ENCODE results near the gene DGKI. TPM values are rescaled to one million over a fixed set of nuclear protein-coding genes. Genes with fewer than 3 reads are reported as not detected.

DGKI gene
- total and polyA plus RNA-seq, 2 of the 13 experiments (the other 11 are each of a cell fraction or from before 2014, with no cell fraction given), result 0.09 to 0.17 TPM

DNA sequence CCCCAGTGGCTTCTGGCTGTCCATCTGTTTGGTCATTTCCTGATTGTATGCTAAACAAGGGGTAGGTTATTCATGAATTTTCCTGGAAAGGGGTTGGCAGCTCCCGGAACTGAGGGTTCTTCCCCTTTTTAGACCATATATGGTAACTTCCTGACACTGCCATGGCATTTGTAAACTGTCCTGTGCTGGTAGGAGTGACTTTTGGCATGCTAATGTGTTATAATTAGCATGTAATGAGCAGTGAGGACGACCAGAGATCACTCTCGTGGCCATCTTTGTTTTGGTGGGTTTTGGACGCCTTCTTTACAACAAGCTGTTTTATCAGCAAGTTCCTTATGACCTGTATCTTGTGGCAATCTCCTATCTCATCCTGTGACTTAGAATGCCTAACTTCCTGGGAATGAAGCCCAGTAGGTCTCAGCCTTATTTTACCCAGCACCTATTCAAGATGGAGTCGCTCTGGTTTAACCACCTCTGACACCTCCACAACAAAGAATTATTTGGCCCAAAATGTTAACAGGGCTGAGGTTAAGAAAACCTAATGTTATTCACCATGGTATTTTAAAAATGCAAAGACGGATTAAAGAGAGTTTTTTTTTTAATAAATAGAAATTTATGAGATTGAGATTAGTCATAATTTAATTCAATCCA is 500.9 kb downstream of the DGKI start:
- H3K4me3 ChIP-seq (replicated peaks in 1 of 3; ENCODE audit: insufficient read depth in 1 of 3, low read depth in 2 of 3, low read length in 3 of 3), result no peak overlapping the region
- H3K27me3 ChIP-seq (ENCODE audit: control insufficient read depth in 1 of 2, insufficient read depth in 2 of 2, low read length in 2 of 2), result peaks cover 1 to 16% of the 10 kb centered on the region in 2 experiments; a peak in 3 of 5 replicates
- intact Hi-C loops (cut with micrococcal nuclease; ENCODE audit: unreplicated experiment) (no loop called here), in situ Hi-C loops (cut with HindIII; ENCODE audit: extremely low pct_ligation_motif_present, low pct_unique_long_range_greater_than_20kb) (no loop called here)
- no TSS peak for BruUV-seq (replicated peaks)
- H3K4me2 ChIP-seq (ENCODE audit: low read depth, low read length), result no peak overlapping the region
- TF ChIP-seq SNRNP70 (IDR thresholded peaks at IDR 0.05; ENCODE audit: low read depth, low read length), result no peak
- TF ChIP-seq, protein P1, sequence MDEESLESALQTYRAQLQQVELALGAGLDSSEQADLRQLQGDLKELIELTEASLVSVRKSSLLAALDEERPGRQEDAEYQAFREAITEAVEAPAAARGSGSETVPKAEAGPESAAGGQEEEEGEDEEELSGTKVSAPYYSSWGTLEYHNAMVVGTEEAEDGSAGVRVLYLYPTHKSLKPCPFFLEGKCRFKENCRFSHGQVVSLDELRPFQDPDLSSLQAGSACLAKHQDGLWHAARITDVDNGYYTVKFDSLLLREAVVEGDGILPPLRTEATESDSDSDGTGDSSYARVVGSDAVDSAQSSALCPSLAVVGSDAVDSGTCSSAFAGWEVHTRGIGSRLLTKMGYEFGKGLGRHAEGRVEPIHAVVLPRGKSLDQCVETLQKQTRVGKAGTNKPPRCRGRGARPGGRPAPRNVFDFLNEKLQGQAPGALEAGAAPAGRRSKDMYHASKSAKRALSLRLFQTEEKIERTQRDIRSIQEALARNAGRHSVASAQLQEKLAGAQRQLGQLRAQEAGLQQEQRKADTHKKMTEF (CRISPR knock-in tag; IDR thresholded peaks at IDR 0.05), result no peak
- TF ChIP-seq, protein P2, sequence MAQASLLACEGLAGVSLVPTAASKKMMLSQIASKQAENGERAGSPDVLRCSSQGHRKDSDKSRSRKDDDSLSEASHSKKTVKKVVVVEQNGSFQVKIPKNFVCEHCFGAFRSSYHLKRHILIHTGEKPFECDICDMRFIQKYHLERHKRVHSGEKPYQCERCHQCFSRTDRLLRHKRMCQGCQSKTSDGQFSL (CRISPR knock-in tag; IDR thresholded peaks at IDR 0.05), result no peak
- TF ChIP-seq, protein P3, sequence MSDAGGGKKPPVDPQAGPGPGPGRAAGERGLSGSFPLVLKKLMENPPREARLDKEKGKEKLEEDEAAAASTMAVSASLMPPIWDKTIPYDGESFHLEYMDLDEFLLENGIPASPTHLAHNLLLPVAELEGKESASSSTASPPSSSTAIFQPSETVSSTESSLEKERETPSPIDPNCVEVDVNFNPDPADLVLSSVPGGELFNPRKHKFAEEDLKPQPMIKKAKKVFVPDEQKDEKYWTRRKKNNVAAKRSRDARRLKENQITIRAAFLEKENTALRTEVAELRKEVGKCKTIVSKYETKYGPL (CRISPR knock-in tag; IDR thresholded peaks at IDR 0.05), result no peak
- TF ChIP-seq, protein P4, sequence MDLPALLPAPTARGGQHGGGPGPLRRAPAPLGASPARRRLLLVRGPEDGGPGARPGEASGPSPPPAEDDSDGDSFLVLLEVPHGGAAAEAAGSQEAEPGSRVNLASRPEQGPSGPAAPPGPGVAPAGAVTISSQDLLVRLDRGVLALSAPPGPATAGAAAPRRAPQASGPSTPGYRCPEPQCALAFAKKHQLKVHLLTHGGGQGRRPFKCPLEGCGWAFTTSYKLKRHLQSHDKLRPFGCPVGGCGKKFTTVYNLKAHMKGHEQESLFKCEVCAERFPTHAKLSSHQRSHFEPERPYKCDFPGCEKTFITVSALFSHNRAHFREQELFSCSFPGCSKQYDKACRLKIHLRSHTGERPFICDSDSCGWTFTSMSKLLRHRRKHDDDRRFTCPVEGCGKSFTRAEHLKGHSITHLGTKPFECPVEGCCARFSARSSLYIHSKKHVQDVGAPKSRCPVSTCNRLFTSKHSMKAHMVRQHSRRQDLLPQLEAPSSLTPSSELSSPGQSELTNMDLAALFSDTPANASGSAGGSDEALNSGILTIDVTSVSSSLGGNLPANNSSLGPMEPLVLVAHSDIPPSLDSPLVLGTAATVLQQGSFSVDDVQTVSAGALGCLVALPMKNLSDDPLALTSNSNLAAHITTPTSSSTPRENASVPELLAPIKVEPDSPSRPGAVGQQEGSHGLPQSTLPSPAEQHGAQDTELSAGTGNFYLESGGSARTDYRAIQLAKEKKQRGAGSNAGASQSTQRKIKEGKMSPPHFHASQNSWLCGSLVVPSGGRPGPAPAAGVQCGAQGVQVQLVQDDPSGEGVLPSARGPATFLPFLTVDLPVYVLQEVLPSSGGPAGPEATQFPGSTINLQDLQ (CRISPR knock-in tag; IDR thresholded peaks at IDR 0.05), result no peak
- TF ChIP-seq, protein P5, sequence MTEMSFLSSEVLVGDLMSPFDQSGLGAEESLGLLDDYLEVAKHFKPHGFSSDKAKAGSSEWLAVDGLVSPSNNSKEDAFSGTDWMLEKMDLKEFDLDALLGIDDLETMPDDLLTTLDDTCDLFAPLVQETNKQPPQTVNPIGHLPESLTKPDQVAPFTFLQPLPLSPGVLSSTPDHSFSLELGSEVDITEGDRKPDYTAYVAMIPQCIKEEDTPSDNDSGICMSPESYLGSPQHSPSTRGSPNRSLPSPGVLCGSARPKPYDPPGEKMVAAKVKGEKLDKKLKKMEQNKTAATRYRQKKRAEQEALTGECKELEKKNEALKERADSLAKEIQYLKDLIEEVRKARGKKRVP (CRISPR knock-in tag; IDR thresholded peaks at IDR 0.05), result no peak
- TF ChIP-seq HNF4A (CRISPR knock-in tag; IDR thresholded peaks at IDR 0.05), result no peak
- TF ChIP-seq PPARG (CRISPR knock-in tag; conservative IDR thresholded peaks at IDR 0.05), result no peak
- no peak for DNase-seq (ENCODE audit: low spot score)
- no peaks in the 10 kb centered on the region for H4K20me1 ChIP-seq (ENCODE audit: insufficient read depth, low read length)
- CTCF ChIA-PET (ENCODE audit: low intra/inter-chr PET ratio, low total read pairs), result no interaction called here
- no peak overlapping the region for H3K27ac ChIP-seq (ENCODE audit: extremely low read length, insufficient read depth, low read length)
- no peaks in the 10 kb centered on the region for H3K4me1 ChIP-seq (ENCODE audit: insufficient read depth, low read length)
- WGBS (ENCODE audit: low lambda C conversion rate), result 14% methylated on average over 6 of the region's 6 CpGs
- no peaks in the 10 kb centered on the region for H3K79me2 ChIP-seq (ENCODE audit: insufficient read depth, low read length)
- H2AFZ ChIP-seq (ENCODE audit: low read length), result no peak overlapping the region
- no peak overlapping the region for H3K9ac ChIP-seq (ENCODE audit: insufficient read depth, low read depth, low read length)
- no peaks in the 10 kb centered on the region for H3K36me3 ChIP-seq (replicated peaks in 1 of 2; ENCODE audit: control insufficient read depth in 1 of 2, insufficient read depth in 2 of 2, low read length in 2 of 2)
- no peaks in the 10 kb centered on the region for H3K9me3 ChIP-seq (ENCODE audit: low read length)
- ATAC-seq, result no peak
- POLR2A ChIA-PET, result no interaction called here
- no peak for FAIRE-seq
